Retinal pigment epithelial cell (primary cell): ENCODE data around the gene GSTM3.

Experiments
- DNase-seq: peaks from one replicate; pipeline ENCODE4 v3.0.0-alpha.2; 2010; ENCODE audit warnings: low read depth
- H3K4me3 ChIP-seq: 2 replicates; pipeline ENCODE4 v1.5.1; 2011; ENCODE audit warnings: mild to moderate bottlenecking, low read length, control low read depth, moderate library complexity
- CTCF ChIP-seq: conservative IDR thresholded peaks from 2 replicates; pipeline ENCODE4 v1.5.1; 2011; ENCODE audit warnings: low read depth, low read length, control low read depth, inconsistent platforms

The GSTM3 gene

GRCh38 chr1:109775398-109775797, 34.6 kb upstream of the GSTM3 start:
- no peak overlapping the region for H3K4me3 ChIP-seq
- no peak for TF ChIP-seq CTCF
- DNase-seq, result no peak

- no peak for TF ChIP-seq CTCF
- H3K4me3 ChIP-seq, result no peak overlapping the region
- DNase-seq, result no peak
Measured at GRCh38 chr1:109773900-109774485, 33.2 kb upstream of the GSTM3 start.

GRCh38 chr1:109773203-109773899, 32.5 kb upstream of the GSTM3 start:
- TF ChIP-seq CTCF, result peak; percentile 94
- peak; percentile 52 for DNase-seq
- H3K4me3 ChIP-seq, result no peak overlapping the region

GRCh38 chr1:109772658-109773202, 31.9 kb upstream of the GSTM3 start:
- no peak for TF ChIP-seq CTCF
- DNase-seq, result no peak
- H3K4me3 ChIP-seq, result no peak overlapping the region

- TF ChIP-seq CTCF, result no peak
- no peak overlapping the region for H3K4me3 ChIP-seq
- DNase-seq, result no peak
Measured at GRCh38 chr1:109771712-109772657, 31.1 kb upstream of the GSTM3 start.

GRCh38 chr1:109770331-109771095, 29.7 kb upstream of the GSTM3 start:
- TF ChIP-seq CTCF, result no peak
- no peak overlapping the region for H3K4me3 ChIP-seq
- DNase-seq, result no peak
